Pancreas (tissue), 10 donors: ENCODE data around the gene EDAR. TPM values are rescaled to one million over a fixed set of nuclear protein-coding genes. Genes with fewer than 3 reads are reported as not detected.

ENCODE experiments used
- ATAC-seq, 4 donors: fragments of 200-7000 bp; cut with Tn5 transposase; one replicate each; pipeline versions ENCODE4 v1.8.0 to v1.9.1; 2020; ENCODE audit warnings: mild to moderate bottlenecking in 4 of 4, moderate library complexity in 4 of 4
- DNase-seq, 6 donors: peaks; one replicate each; pipeline ENCODE4 v3.0.0-alpha.2; 2020
- FAIRE-seq: peaks from 2 replicates; lab custom pipeline; 2012; peaks lifted over from hg19 to GRCh38; lab: Jason Lieb, UNC
- H3K27ac ChIP-seq, 4 donors: fragments of 200-600 bp; sonication (generic); 1 replicate in 3 of 4; 2 replicates in 1 of 4; pipeline versions ENCODE4 v1.5.0 to v1.8.0; 2020
- H3K27me3 ChIP-seq, 4 donors: fragments of 200-600 bp; one replicate each; pipeline ENCODE4 v1.8.0; 2021
- H3K36me3 ChIP-seq, 3 donors: fragments of 200-600 bp; sonication (generic) in 1 of 3; one replicate each; pipeline versions ENCODE4 v1.5.0 to v1.8.0; 2020 to 2021
- H3K4me1 ChIP-seq, 3 donors: fragments of 200-600 bp; one replicate each; pipeline ENCODE4 v1.8.0; 2021
- H3K4me3 ChIP-seq, 4 donors: fragments of 200-600 bp; sonication (generic) in 2 of 4; one replicate each; pipeline versions ENCODE4 v1.5.0 to v1.8.0; 2020 to 2021
- H3K9me3 ChIP-seq, 4 donors: fragments of 200-600 bp; one replicate each; pipeline ENCODE4 v1.8.0; 2021
- WGBS, 2 donors: extraction: QIAGEN DNeasy Blood & Tissue Kit; methylation state at CpG; one replicate each; pipeline ENCODE4 v1.1.7; 2013; 5-methylcytosine and 5-hydroxymethylcytosine counted together
- intact Hi-C, 3 donors: fragments of 100-400 bp; cut with DNase I; formaldehyde crosslinking; loops; one replicate each; pipeline versions ENCODE4 v1.11.1 to v1.14.2; 2022
- polyA plus RNA-seq, 2 donors: library from polyadenylated mRNA; stranded (reverse); fragments of 200-250 nt; gene quantifications; one replicate each; pipeline ENCODE4 v1.2.3, GENCODE V29; 2013
- total RNA-seq, 6 donors: library from RNA; stranded (reverse); fragmentation: NEBNext Ultra II Directional in 4 of 6; extraction: Animal tissue kit (Norgen Biotek cat#: 25700) in 4 of 6; gene quantifications; one replicate each; pipeline versions ENCODE4 v1.2.1 to v1.2.4, GENCODE V29; 2021 to 2023
- TF ChIP-seq, protein P1 (sequence below), 4 donors: fragments of 200-600 bp; sonication (generic) in 3 of 4; IDR thresholded peaks; one replicate each; pipeline versions ENCODE4 v1.5.0 to v1.8.0; 2021; ENCODE audit warnings: antibody characterized with exemption in 4 of 4
- donor health status: healthy with polysubstance abuse.
- donor health status: DM: no; HTN: no; CAD: no; lungs with moderate emphysema.
- donor health status: DM: no; HTN: no; CAD: no.
- donor health status: control.
- donor health status: control.
- donor health status: Bipolar disorder and iron deficiency.
- donor health status: DM: yes; HTN: yes; CAD: no.
- donor health status: DM: no; HTN: no; CAD: no.
- donor health status: DM: no; HTN: no; CAD: no.
- donor health status: DM: yes; HTN: yes; CAD: no.

EDAR gene
- total and polyA plus RNA-seq, 8 donors = 0.05 to 0.41 (median 0.12) TPM

DNA sequence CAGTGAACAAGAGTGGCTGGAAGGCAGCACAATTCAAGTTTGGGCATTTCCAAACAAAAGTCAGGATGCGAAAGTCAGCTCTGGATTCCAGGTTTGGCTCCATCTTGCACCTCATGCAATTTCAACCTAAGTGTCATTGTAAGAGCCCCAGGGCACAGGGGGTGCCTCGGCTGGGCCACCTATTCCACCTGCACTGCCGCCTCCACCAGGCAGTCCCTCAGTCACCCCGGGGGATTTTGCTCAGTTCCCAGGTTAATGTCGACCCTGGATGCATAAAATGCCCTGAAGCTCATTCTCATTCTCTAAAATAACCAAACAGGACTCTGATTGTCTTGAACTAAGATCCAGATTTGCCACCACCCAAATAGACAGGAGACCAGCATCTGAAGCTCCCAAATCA lies 77.6 kb downstream of the EDAR start:
- H3K4me1 ChIP-seq = no peaks in the 10 kb centered on the region
- ATAC-seq (no peak), DNase-seq (no peak), FAIRE-seq (no peak)
- no peak overlapping the region for H3K4me3 ChIP-seq
- intact Hi-C loops = no loop called here
- H3K36me3 ChIP-seq = no peaks in the 10 kb centered on the region
- TF ChIP-seq, protein P1, sequence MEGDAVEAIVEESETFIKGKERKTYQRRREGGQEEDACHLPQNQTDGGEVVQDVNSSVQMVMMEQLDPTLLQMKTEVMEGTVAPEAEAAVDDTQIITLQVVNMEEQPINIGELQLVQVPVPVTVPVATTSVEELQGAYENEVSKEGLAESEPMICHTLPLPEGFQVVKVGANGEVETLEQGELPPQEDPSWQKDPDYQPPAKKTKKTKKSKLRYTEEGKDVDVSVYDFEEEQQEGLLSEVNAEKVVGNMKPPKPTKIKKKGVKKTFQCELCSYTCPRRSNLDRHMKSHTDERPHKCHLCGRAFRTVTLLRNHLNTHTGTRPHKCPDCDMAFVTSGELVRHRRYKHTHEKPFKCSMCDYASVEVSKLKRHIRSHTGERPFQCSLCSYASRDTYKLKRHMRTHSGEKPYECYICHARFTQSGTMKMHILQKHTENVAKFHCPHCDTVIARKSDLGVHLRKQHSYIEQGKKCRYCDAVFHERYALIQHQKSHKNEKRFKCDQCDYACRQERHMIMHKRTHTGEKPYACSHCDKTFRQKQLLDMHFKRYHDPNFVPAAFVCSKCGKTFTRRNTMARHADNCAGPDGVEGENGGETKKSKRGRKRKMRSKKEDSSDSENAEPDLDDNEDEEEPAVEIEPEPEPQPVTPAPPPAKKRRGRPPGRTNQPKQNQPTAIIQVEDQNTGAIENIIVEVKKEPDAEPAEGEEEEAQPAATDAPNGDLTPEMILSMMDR (IDR thresholded peaks at IDR 0.05) = no peak
- 65 to 72% methylated on average over 5 of the region's 5 CpGs for WGBS, 2 donors
- no peaks in the 10 kb centered on the region for H3K9me3 ChIP-seq
- no peak overlapping the region for H3K27ac ChIP-seq
- no peaks in the 10 kb centered on the region for H3K27me3 ChIP-seq

- Histone ChIP-seq H3K9me3 (no peaks in the 10 kb centered on the region), H3K27me3 (no peaks in the 10 kb centered on the region), H3K4me1 (no peaks in the 10 kb centered on the region), H3K4me3 (no peak overlapping the region), H3K27ac (no peak overlapping the region), H3K36me3 (no peaks in the 10 kb centered on the region)
- TF ChIP-seq, protein P1 (IDR thresholded peaks at IDR 0.05) = no peak
- FAIRE-seq (no peak), DNase-seq (peak in 1 of 6 donors; percentile 30), ATAC-seq (no peak)
- 69 to 81% methylated on average over 18 to 20 of the region's 20 CpGs for WGBS, 2 donors
- intact Hi-C loops = no loop called here
Measured at GRCh38 chr2:108910541-108911396, 78.3 kb downstream of the EDAR start.

- DNase-seq (peak in 1 of 6 donors; percentile 33), ATAC-seq (no peak), FAIRE-seq (no peak)
- intact Hi-C loops = no loop called here
- Histone ChIP-seq H3K27me3 (no peaks in the 10 kb centered on the region), H3K9me3 (no peaks in the 10 kb centered on the region), H3K4me1 (no peaks in the 10 kb centered on the region), H3K4me3 (no peak overlapping the region), H3K36me3 (no peaks in the 10 kb centered on the region), H3K27ac (no peak overlapping the region)
- WGBS, 2 donors = 61 to 69% methylated on average over 12 of the region's 12 CpGs
- TF ChIP-seq, protein P1 (IDR thresholded peaks at IDR 0.05) = no peak
Measured at GRCh38 chr2:108910011-108910431, 79.0 kb downstream of the EDAR start.

DNA sequence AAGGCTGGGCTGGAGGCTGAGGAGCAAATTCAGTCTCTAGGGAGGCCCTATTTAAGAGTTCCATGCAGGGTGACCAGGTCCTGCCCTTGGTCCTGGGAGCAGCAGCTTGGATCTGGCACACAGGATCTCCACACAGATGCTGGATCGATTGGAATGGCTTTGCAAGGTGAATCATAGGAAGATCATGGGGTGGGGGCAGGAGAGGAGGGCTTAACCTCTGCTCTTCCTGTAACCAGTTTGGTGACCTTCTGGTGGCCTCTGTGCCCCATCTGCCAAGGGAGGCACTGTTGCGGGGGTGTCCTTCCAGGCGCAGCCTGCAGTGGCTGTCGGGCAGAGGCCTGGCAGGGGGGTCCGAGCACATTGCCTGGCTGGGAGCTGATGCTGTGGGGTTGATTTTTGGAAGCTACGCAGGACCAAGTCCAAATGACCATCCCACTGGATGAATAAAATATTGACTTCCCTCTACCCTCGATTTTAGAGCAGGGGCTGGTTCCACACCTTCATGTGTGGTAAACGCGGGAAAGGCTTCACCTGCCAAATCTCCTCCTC lies 79.7 kb downstream of the EDAR start:
- intact Hi-C loops = no loop called here
- Histone ChIP-seq H3K4me3 (no peak overlapping the region), H3K9me3 (no peaks in the 10 kb centered on the region), H3K27me3 (no peaks in the 10 kb centered on the region), H3K4me1 (no peaks in the 10 kb centered on the region), H3K27ac (no peak overlapping the region), H3K36me3 (no peaks in the 10 kb centered on the region)
- TF ChIP-seq, protein P1 (IDR thresholded peaks at IDR 0.05) = no peak
- no peak for FAIRE-seq
- WGBS, 2 donors = 63 to 69% methylated on average over 9 of the region's 9 CpGs
- DNase-seq = no peak
- ATAC-seq = no peak

GRCh38 chr2:108908713-108909070 lies 80.3 kb downstream of the EDAR start:
- Histone ChIP-seq H3K4me1 (no peaks in the 10 kb centered on the region), H3K27me3 (no peaks in the 10 kb centered on the region), H3K36me3 (no peaks in the 10 kb centered on the region), H3K4me3 (no peak overlapping the region), H3K27ac (no peak overlapping the region), H3K9me3 (no peaks in the 10 kb centered on the region)
- 55 to 86% methylated on average over 1 of the region's 1 CpG for WGBS, 2 donors
- ATAC-seq (no peak), FAIRE-seq (no peak), DNase-seq (no peak)
- TF ChIP-seq, protein P1 (IDR thresholded peaks at IDR 0.05) = no peak
- intact Hi-C loops = no loop called here
